Fibroblast of lung (primary cell): ENCODE results near the gene GLIPR2. TPM values are rescaled to one million over a fixed set of nuclear protein-coding genes. Genes with fewer than 3 reads are reported as not detected.

Experiments
- DNase-seq, 2 donors: peaks; one replicate each; pipeline versions ENCODE4 v3.0.0 to v3.0.0-alpha.2; 2010; ENCODE audit warnings: low read depth in 2 of 2
- H2AFZ ChIP-seq: 2 replicates; pipeline ENCODE4 v1.5.1; 2012; ENCODE audit warnings: low read length, control low read depth, inconsistent platforms
- H3K27ac ChIP-seq: 2 replicates; pipeline ENCODE4 v1.5.1; 2011; ENCODE audit warnings: low read length, control low read depth; ENCODE audit not compliant: insufficient read depth
- H3K27me3 ChIP-seq: 2 replicates; pipeline ENCODE4 v1.5.1; 2011; ENCODE audit warnings: mild to moderate bottlenecking, low read length; ENCODE audit not compliant: control insufficient read depth, insufficient read depth
- H3K36me3 ChIP-seq: 2 replicates; pipeline ENCODE4 v1.5.1; 2011; ENCODE audit warnings: low read length; ENCODE audit not compliant: control insufficient read depth, insufficient read depth
- H3K4me1 ChIP-seq: 2 replicates; pipeline ENCODE4 v1.5.1; 2011; ENCODE audit warnings: low read length; ENCODE audit not compliant: control insufficient read depth, insufficient read depth; ENCODE audit errors: extremely low read depth
- H3K4me2 ChIP-seq: 2 replicates; pipeline ENCODE4 v1.5.1; 2011; ENCODE audit warnings: low read length, control low read depth; ENCODE audit not compliant: insufficient read depth; ENCODE audit errors: extremely low read depth
- H3K4me3 ChIP-seq, 4 experiments: fragments of 200-600 bp in 1 of 4; sonication (generic) in 1 of 4; replicated peaks in 1 of 4; 2 replicates each; pipeline ENCODE4 v1.5.1; 2011 to 2016; ENCODE audit warnings: low read length in 4 of 4, low read depth in 3 of 4, mild to moderate bottlenecking in 3 of 4, control low read depth in 2 of 4, inconsistent platforms in 1 of 4, mixed read lengths in 1 of 4; ENCODE audit not compliant: insufficient read depth in 1 of 4; ENCODE audit errors: control extremely low read depth in 1 of 4
- H3K79me2 ChIP-seq: 2 replicates; pipeline ENCODE4 v1.5.1; 2012; ENCODE audit warnings: mild to moderate bottlenecking, low read length, inconsistent platforms; ENCODE audit not compliant: control insufficient read depth, insufficient read depth
- H3K9ac ChIP-seq: 2 replicates; pipeline ENCODE4 v1.5.1; 2011; ENCODE audit warnings: mild to moderate bottlenecking, low read length, control low read depth; ENCODE audit not compliant: insufficient read depth
- H3K9me3 ChIP-seq: 2 replicates; pipeline ENCODE4 v1.5.1; 2012; ENCODE audit warnings: low read depth, low read length; ENCODE audit not compliant: control insufficient read depth, insufficient read depth
- H4K20me1 ChIP-seq: 2 replicates; pipeline ENCODE4 v1.5.1; 2011; ENCODE audit warnings: low read length; ENCODE audit not compliant: control insufficient read depth, insufficient read depth; ENCODE audit errors: extremely low read depth
- EZH2 ChIP-seq: IDR thresholded peaks from 2 replicates; pipeline ENCODE4 v1.5.1; 2012; ENCODE audit warnings: low read length, control low read depth, mild to moderate bottlenecking; ENCODE audit errors: missing control alignments
- polyA plus RNA-seq, 2 donors: library from polyadenylated mRNA; depleted of rRNA in 1 of 2; stranded (reverse) in 1 of 2; unstranded in 1 of 2; fragments of >200 nt; gene quantifications; 2 replicates each; pipeline ENCODE4 v1.2.1, GENCODE V29; 2011 to 2012; ENCODE audit warnings: missing spikeins in 1 of 2
- total RNA-seq: library from RNA; depleted of rRNA; stranded (reverse); fragments of >200 nt; gene quantifications from 2 replicates; pipeline ENCODE4 v1.2.1, GENCODE V29; 2014
- TF ChIP-seq, protein P1 (sequence below), 2 donors: IDR thresholded peaks in 1 of 2; conservative IDR thresholded peaks in 1 of 2; 1 replicate in 1 of 2; 2 replicates in 1 of 2; pipeline ENCODE4 v1.5.1; 2011 to 2012; ENCODE audit warnings: low read length in 2 of 2, control low read depth in 1 of 2, inconsistent platforms in 1 of 2, low read depth in 1 of 2, mild to moderate bottlenecking in 1 of 2

The GLIPR2 gene
- total and polyA plus RNA-seq, 2 donors (not counting 1 experiment from before 2014, with no cell fraction given) = 40.0 to 108 TPM

DNA sequence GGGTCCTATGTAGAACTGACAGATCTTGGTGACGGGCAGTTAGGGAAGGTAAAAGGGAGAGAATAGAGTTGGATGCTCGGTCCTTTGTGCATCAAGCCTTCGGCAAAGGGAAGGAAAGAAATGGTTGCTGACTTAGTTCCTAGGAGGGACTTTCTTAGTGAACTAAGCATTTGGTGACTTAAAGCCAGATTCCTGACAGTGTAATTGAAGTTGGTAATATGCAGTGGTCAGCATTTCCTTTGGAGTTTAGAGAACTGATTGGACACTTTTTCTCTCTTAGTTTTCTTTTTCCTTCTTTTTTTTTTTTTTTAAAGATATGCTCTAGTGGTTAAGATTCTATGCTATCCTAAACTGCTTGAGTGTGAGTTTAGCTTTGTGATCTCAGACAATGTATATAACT, 56.5 kb downstream of the GLIPR2 start:
- H4K20me1 ChIP-seq = peaks cover 2% of the 10 kb centered on the region
- peak overlapping the region; percentile 62 to 99 (median 82) for H3K4me3 ChIP-seq
- no peaks in the 10 kb centered on the region for H3K36me3 ChIP-seq
- H3K79me2 ChIP-seq = peaks cover 67% of the 10 kb centered on the region
- TF ChIP-seq, protein P1, sequence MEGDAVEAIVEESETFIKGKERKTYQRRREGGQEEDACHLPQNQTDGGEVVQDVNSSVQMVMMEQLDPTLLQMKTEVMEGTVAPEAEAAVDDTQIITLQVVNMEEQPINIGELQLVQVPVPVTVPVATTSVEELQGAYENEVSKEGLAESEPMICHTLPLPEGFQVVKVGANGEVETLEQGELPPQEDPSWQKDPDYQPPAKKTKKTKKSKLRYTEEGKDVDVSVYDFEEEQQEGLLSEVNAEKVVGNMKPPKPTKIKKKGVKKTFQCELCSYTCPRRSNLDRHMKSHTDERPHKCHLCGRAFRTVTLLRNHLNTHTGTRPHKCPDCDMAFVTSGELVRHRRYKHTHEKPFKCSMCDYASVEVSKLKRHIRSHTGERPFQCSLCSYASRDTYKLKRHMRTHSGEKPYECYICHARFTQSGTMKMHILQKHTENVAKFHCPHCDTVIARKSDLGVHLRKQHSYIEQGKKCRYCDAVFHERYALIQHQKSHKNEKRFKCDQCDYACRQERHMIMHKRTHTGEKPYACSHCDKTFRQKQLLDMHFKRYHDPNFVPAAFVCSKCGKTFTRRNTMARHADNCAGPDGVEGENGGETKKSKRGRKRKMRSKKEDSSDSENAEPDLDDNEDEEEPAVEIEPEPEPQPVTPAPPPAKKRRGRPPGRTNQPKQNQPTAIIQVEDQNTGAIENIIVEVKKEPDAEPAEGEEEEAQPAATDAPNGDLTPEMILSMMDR (conservative IDR thresholded peaks at IDR 0.05 in 1 of 2, IDR thresholded peaks at IDR 0.05 in 1 of 2; ENCODE audit: low read depth in 1 of 2, low read length in 2 of 2) = no peak
- TF ChIP-seq EZH2 = no peak
- no peak overlapping the region for H3K27ac ChIP-seq
- no peaks in the 10 kb centered on the region for H3K9me3 ChIP-seq
- DNase-seq = peak in 1 of 2 donors; percentile 21
- H3K27me3 ChIP-seq = no peaks in the 10 kb centered on the region
- H3K4me1 ChIP-seq = peaks cover 8% of the 10 kb centered on the region
- H2AFZ ChIP-seq = no peak overlapping the region
- peak overlapping the region; percentile 99 for H3K4me2 ChIP-seq
- no peak overlapping the region for H3K9ac ChIP-seq

DNA sequence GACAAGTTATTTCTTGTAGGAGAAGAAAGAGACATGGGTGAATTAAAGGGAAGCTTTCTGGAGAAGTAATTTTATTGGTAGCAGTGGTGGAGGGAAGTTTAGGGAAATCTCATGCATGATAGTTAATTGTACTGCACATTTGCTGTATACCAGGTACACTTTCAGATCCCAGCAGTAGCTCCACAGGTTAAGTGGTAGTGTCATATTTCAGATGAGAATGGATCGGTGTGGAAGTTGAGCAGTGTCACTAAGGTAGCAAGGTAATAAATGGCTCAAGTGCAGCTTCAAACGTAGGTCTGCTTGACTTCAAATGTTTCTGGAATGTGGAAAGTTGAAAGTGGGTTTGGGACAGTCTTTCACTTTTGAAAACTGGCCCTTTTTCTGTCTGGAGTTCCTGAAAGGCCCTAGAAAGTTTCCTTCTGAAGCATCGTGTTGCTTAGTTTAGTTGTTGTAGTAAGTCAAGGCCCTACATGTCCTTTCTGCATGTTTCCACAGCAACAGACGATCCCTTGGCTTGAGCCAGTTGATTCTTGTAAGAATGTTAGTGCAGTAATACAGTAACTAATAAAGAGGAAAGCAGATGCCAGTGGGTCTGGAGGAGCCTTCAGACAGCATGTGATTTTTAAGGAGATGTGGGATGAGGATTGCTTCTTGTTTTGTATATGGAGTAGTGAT, 57.9 kb downstream of the GLIPR2 start:
- no peak overlapping the region for H3K9ac ChIP-seq
- peaks cover 71% of the 10 kb centered on the region for H3K79me2 ChIP-seq
- H4K20me1 ChIP-seq = peaks cover 2% of the 10 kb centered on the region
- H3K4me2 ChIP-seq = peak overlapping the region; percentile 63
- H3K4me1 ChIP-seq = peaks cover 8% of the 10 kb centered on the region
- H3K4me3 ChIP-seq = peak overlapping the region in 3 of 4 experiments; percentile 2 to 98 (median 5)
- no peak overlapping the region for H2AFZ ChIP-seq
- no peak overlapping the region for H3K27ac ChIP-seq
- no peaks in the 10 kb centered on the region for H3K9me3 ChIP-seq
- no peaks in the 10 kb centered on the region for H3K27me3 ChIP-seq
- H3K36me3 ChIP-seq = peaks cover 2% of the 10 kb centered on the region
- DNase-seq = peak in 1 of 2 donors; percentile 28
- TF ChIP-seq EZH2 = no peak
- TF ChIP-seq, protein P1 (conservative IDR thresholded peaks at IDR 0.05 in 1 of 2, IDR thresholded peaks at IDR 0.05 in 1 of 2; ENCODE audit: low read depth in 1 of 2, low read length in 2 of 2) = no peak

DNA sequence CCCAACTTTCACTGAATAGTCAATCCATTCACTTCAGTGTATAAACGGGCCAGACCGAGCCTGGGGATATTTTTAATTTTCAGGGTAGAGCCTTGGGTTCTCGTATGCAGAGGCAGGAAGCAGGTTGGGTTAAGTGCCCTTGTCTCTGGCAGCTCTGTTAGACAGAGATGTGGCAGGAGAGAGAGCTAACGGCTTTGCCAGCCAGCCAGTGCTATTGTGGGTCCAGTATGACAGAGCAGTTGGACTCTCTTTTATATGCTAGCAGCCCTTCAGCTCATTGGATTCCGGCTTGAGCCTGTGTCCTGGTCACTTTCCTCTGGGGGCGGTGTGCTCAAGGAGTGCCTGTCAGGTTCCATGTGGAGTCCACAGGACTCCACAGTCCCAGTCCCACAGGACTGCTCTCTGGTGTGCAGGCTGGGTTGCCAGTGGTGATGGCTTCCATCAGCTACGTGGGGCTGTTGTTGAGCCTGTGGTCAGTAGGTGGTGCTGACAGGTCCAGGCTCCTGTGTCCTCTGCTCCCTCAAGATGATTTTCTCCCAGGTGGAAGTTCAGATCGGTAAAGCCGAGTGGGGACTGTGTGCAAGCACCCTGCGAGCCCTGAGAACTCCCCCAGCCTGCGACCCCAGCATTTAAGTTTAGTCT, 68.5 kb downstream of the GLIPR2 start:
- Histone ChIP-seq H3K4me3 (no peak overlapping the region), H3K79me2 (peaks cover 48% of the 10 kb centered on the region), H3K4me2 (no peak overlapping the region), H3K9me3 (no peaks in the 10 kb centered on the region), H2AFZ (no peak overlapping the region), H3K27me3 (no peaks in the 10 kb centered on the region), H4K20me1 (no peaks in the 10 kb centered on the region), H3K9ac (no peak overlapping the region), H3K4me1 (peaks cover 19% of the 10 kb centered on the region), H3K27ac (no peak overlapping the region), H3K36me3 (peaks cover 34% of the 10 kb centered on the region)
- no peak for TF ChIP-seq EZH2
- TF ChIP-seq, protein P1 (conservative IDR thresholded peaks at IDR 0.05 in 1 of 2, IDR thresholded peaks at IDR 0.05 in 1 of 2; ENCODE audit: low read depth in 1 of 2, low read length in 2 of 2) = peak in 1 of 2 donors; percentile 17
- no peak for DNase-seq
